Caco-2 (cell line): ENCODE results near the gene DDX4. TPM values are rescaled to one million over a fixed set of nuclear protein-coding genes. Genes with fewer than 3 reads are reported as not detected.

Experiments
- BruUV-seq: library from RNA; stranded (reverse); fragments of 400-500 nt; replicated peaks from 2 replicates; lab custom pipeline; 2021; lab: Mats Ljungman, UMichigan
- CTCF ChIA-PET: fragments of 300-600 bp; sonication (Branson Sonifier 250); formaldehyde crosslinking; loops from one replicate; lab custom pipeline; 2022; ENCODE audit warnings: antibody characterized with exemption; lab: Charles Lee
- POLR2A ChIA-PET: fragments of 300-600 bp; sonication (Branson Sonifier 250); formaldehyde crosslinking; loops from one replicate; lab custom pipeline; 2022; ENCODE audit warnings: antibody characterized with exemption; lab: Charles Lee
- DNase-seq, 2 experiments: peaks; one replicate each; pipeline versions ENCODE4 v3.0.0 to v3.0.0-alpha.2; 2020 to 2022
- H3K27me3 ChIP-seq: replicated peaks from 2 replicates; pipeline ENCODE4 v1.6.0; 2011; ENCODE audit warnings: low read length; ENCODE audit not compliant: control insufficient read depth, insufficient read depth
- H3K36me3 ChIP-seq: 2 replicates; pipeline ENCODE4 v1.5.1; 2011; ENCODE audit warnings: low read length; ENCODE audit not compliant: control insufficient read depth, insufficient read depth
- H3K4me1 ChIP-seq: fragments of 250-450 bp; sonication (Bioruptor Pico); 2 replicates; pipeline ENCODE4 v1.5.1; 2020; ENCODE audit warnings: mild to moderate bottlenecking
- H3K4me3 ChIP-seq: 2 replicates; pipeline ENCODE4 v1.5.1; 2011; ENCODE audit warnings: low read depth, mild to moderate bottlenecking, control low read depth, low read length
- H3K9me3 ChIP-seq: fragments of 250-450 bp; sonication (Bioruptor Pico); 2 replicates; pipeline ENCODE4 v1.5.1; 2020; ENCODE audit warnings: mild to moderate bottlenecking, moderate library complexity
- H3K27ac Mint-ChIP-seq: one replicate; pipeline ENCODE4 v1.8.0; 2022; ENCODE audit warnings: mixed read lengths; ENCODE audit not compliant: unreplicated experiment
- H3K27me3 Mint-ChIP-seq: one replicate; pipeline ENCODE4 v1.8.0; 2022; ENCODE audit warnings: mixed read lengths; ENCODE audit not compliant: insufficient read depth, unreplicated experiment
- H3K36me3 Mint-ChIP-seq: one replicate; pipeline ENCODE4 v1.8.0; 2022; ENCODE audit warnings: mild to moderate bottlenecking, mixed read lengths; ENCODE audit not compliant: insufficient read depth, unreplicated experiment
- H3K4me1 Mint-ChIP-seq: one replicate; pipeline ENCODE4 v1.8.0; 2022; ENCODE audit warnings: low read depth, mixed read lengths; ENCODE audit not compliant: unreplicated experiment
- H3K4me3 Mint-ChIP-seq: one replicate; pipeline ENCODE4 v1.8.0; 2022; ENCODE audit warnings: mild to moderate bottlenecking, moderate library complexity, mixed read lengths; ENCODE audit not compliant: unreplicated experiment
- H3K9me3 Mint-ChIP-seq: one replicate; pipeline ENCODE4 v1.8.0; 2022; ENCODE audit warnings: mixed read lengths; ENCODE audit not compliant: unreplicated experiment
- intact Hi-C: fragments of 100-400 bp; cut with micrococcal nuclease; formaldehyde crosslinking; loops from one replicate; pipeline ENCODE4 v1.10.0; 2022; ENCODE audit not compliant: unreplicated experiment
- total RNA-seq: library from RNA; stranded (reverse); gene quantifications from 2 replicates; pipeline ENCODE4 v1.2.3, GENCODE V29; 2022
- TF ChIP-seq, protein P1 (sequence below), 2 experiments: fragments of 200-600 bp in 1 of 2; IDR thresholded peaks; 1 replicate in 1 of 2; 2 replicates in 1 of 2; pipeline versions ENCODE4 v1.5.1 to v1.8.0; 2011 to 2022; ENCODE audit warnings: antibody characterized with exemption in 1 of 2, control low read depth in 1 of 2, inconsistent platforms in 1 of 2, low read depth in 1 of 2, low read length in 1 of 2, mild to moderate bottlenecking in 1 of 2, moderate library complexity in 1 of 2; ENCODE audit not compliant: insufficient read depth in 1 of 2, severe bottlenecking in 1 of 2, unreplicated experiment in 1 of 2

Gene DDX4
- total RNA-seq, 1 experiment from 2014 or later, result not detected

DNA sequence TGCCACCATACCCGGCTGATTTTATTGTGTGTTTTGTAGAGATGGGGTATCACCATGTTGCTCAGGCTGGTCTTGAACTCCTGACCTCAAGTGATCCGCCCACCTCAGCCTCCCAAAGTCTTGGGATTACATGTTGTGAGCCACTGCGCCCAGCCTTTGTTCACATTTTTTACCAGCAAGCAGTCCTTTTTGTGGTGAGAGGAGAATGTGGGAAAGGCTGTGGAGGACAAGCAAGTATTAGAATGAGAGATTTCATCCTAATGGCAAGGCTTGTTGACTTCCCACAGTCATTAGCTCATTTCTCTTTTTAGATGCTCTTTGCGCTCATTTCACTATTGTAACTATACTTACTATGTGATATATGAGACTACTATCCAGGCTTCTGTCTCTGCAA, 119.4 kb downstream of the DDX4 start:
- DNase-seq, result no peak
- TF ChIP-seq, protein P1, sequence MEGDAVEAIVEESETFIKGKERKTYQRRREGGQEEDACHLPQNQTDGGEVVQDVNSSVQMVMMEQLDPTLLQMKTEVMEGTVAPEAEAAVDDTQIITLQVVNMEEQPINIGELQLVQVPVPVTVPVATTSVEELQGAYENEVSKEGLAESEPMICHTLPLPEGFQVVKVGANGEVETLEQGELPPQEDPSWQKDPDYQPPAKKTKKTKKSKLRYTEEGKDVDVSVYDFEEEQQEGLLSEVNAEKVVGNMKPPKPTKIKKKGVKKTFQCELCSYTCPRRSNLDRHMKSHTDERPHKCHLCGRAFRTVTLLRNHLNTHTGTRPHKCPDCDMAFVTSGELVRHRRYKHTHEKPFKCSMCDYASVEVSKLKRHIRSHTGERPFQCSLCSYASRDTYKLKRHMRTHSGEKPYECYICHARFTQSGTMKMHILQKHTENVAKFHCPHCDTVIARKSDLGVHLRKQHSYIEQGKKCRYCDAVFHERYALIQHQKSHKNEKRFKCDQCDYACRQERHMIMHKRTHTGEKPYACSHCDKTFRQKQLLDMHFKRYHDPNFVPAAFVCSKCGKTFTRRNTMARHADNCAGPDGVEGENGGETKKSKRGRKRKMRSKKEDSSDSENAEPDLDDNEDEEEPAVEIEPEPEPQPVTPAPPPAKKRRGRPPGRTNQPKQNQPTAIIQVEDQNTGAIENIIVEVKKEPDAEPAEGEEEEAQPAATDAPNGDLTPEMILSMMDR (IDR thresholded peaks at IDR 0.05; ENCODE audit: insufficient read depth in 1 of 2, low read depth in 1 of 2, low read length in 1 of 2, severe bottlenecking in 1 of 2, unreplicated experiment in 1 of 2), result no peak
- Mint-ChIP-seq H3K4me1 (no peaks in the 10 kb centered on the region), H3K27ac (no peak overlapping the region), H3K27me3 (no peaks in the 10 kb centered on the region), H3K36me3 (no peaks in the 10 kb centered on the region), H3K9me3 (no peaks in the 10 kb centered on the region), H3K4me3 (no peak overlapping the region)
- no peaks in the 10 kb centered on the region for H3K9me3 ChIP-seq
- no peaks in the 10 kb centered on the region for H3K27me3 ChIP-seq
- intact Hi-C loops, result no loop called here
- POLR2A ChIA-PET, result no interaction called here
- no peaks in the 10 kb centered on the region for H3K4me1 ChIP-seq
- H3K4me3 ChIP-seq, result no peak overlapping the region
- BruUV-seq, result no TSS peak
- H3K36me3 ChIP-seq, result no peaks in the 10 kb centered on the region
- CTCF ChIA-PET, result no interaction called here

DNA sequence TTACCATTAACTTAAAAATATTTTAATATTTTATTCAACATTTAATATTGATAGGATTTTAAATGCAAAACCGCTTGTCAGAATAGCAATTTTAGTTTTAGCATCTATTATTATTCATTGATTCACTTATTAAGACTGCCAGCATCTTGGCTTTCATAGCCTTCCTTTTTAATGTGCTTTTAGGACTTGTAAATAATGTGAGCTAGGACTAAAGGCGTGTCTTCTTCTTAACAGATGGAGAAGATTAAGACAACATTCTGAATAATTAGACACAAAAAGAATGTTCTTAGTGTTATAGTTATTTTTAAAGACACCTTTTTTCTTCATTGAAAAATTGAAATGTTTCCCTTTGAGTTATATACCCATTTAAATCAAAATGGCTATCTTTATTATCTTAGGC, 120.2 kb downstream of the DDX4 start:
- CTCF ChIA-PET, result no interaction called here
- DNase-seq, result no peak
- no peaks in the 10 kb centered on the region for H3K36me3 ChIP-seq
- TF ChIP-seq, protein P1 (IDR thresholded peaks at IDR 0.05; ENCODE audit: insufficient read depth in 1 of 2, low read depth in 1 of 2, low read length in 1 of 2, severe bottlenecking in 1 of 2, unreplicated experiment in 1 of 2), result no peak
- no TSS peak for BruUV-seq
- Mint-ChIP-seq H3K27me3 (no peaks in the 10 kb centered on the region), H3K4me1 (no peaks in the 10 kb centered on the region), H3K4me3 (no peak overlapping the region), H3K9me3 (no peaks in the 10 kb centered on the region), H3K36me3 (no peaks in the 10 kb centered on the region), H3K27ac (no peak overlapping the region)
- H3K4me1 ChIP-seq, result no peaks in the 10 kb centered on the region
- no peaks in the 10 kb centered on the region for H3K27me3 ChIP-seq
- intact Hi-C loops, result no loop called here
- no peak overlapping the region for H3K4me3 ChIP-seq
- POLR2A ChIA-PET, result no interaction called here
- H3K9me3 ChIP-seq, result no peaks in the 10 kb centered on the region

DNA sequence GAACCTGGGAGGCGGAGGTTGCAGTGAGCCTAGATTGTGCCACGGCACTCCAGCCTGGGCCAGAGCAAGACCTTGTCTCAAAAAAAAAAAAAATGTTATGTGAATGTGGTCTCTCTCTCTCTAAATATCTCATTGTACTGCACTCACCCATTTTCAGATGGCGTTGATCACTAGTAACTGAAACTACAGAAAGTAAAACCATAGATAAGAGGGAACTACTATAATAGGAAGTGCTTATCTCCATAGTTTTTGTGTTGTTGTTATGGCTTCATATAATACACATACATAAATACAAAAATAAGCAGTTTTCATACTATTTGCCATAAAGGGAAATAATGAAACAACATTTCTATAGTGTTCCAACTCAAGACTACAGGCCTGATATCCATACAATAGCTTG, 122.4 kb downstream of the DDX4 start:
- TF ChIP-seq, protein P1 (IDR thresholded peaks at IDR 0.05; ENCODE audit: insufficient read depth in 1 of 2, low read depth in 1 of 2, low read length in 1 of 2, severe bottlenecking in 1 of 2, unreplicated experiment in 1 of 2), result no peak
- BruUV-seq, result no TSS peak
- H3K4me1 Mint-ChIP-seq, result no peaks in the 10 kb centered on the region
- no peaks in the 10 kb centered on the region for H3K9me3 Mint-ChIP-seq
- no peak overlapping the region for H3K4me3 ChIP-seq
- intact Hi-C loops, result no loop called here
- no peak for DNase-seq
- no peaks in the 10 kb centered on the region for H3K4me1 ChIP-seq
- H3K27me3 ChIP-seq, result no peaks in the 10 kb centered on the region
- ChIA-PET CTCF (no interaction called here), POLR2A (no interaction called here)
- H3K27ac Mint-ChIP-seq, result no peak overlapping the region
- H3K27me3 Mint-ChIP-seq, result no peaks in the 10 kb centered on the region
- H3K4me3 Mint-ChIP-seq, result no peak overlapping the region
- no peaks in the 10 kb centered on the region for H3K36me3 ChIP-seq
- no peaks in the 10 kb centered on the region for H3K9me3 ChIP-seq
- H3K36me3 Mint-ChIP-seq, result no peaks in the 10 kb centered on the region
